K562 (cell line): ENCODE results near the gene SLC25A17. TPM values are rescaled to one million over a fixed set of nuclear protein-coding genes. Genes with fewer than 3 reads are reported as not detected.

Experiments used
- ATAC-seq: fragments of 200-7000 bp; cut with Tn5 transposase; 3 replicates; pipeline ENCODE4 v1.9.1; 2020; ENCODE audit warnings: moderate library complexity
- BruUV-seq: library from RNA; stranded (reverse); fragments of 400-500 nt; replicated peaks from 2 replicates; lab custom pipeline; 2021; lab: Mats Ljungman, UMichigan
- CTCF ChIA-PET: fragments of 300-600 bp; formaldehyde crosslinking; extraction: SDS; loops from one replicate; lab custom pipeline; 2021; ENCODE audit warnings: low intra/inter-chr PET ratio; lab: Yijun Ruan, JAX
- POLR2A ChIA-PET: fragments of 300-600, 350-650 bp; sonication (Branson Sonifier 250); formaldehyde crosslinking; extraction: SDS; loops from one replicate; lab custom pipeline; 2021; ENCODE audit warnings: antibody characterized with exemption, inconsistent platforms; lab: Yijun Ruan, JAX
- DNase-seq, 4 experiments: peaks; one replicate each; pipeline versions ENCODE4 v3.0.0 to v3.0.0-alpha.2; 2011 to 2018; ENCODE audit warnings: low spot score in 3 of 4, mixed read lengths in 3 of 4; ENCODE audit errors: extremely low read depth in 1 of 4
- FAIRE-seq: peaks from 2 replicates; lab custom pipeline; 2011; peaks lifted over from hg19 to GRCh38; lab: Jason Lieb, UNC
- H2AFZ ChIP-seq: 2 replicates; pipeline ENCODE4 v1.6.0; 2011; ENCODE audit warnings: low read depth, low read length, control low read depth, inconsistent platforms
- H3K27ac ChIP-seq: fragments of 200-600 bp; 3 replicates; pipeline ENCODE4 v1.8.0; 2011; ENCODE audit warnings: low read depth, mild to moderate bottlenecking, control low read depth, inconsistent platforms, low read length, moderate library complexity, mixed read lengths; ENCODE audit errors: extremely low read depth
- H3K27me3 ChIP-seq, 2 experiments: fragments of 300-600 bp in 1 of 2; 2 replicates in 1 of 2; 3 replicates in 1 of 2; pipeline versions ENCODE4 v1.6.0 to v1.8.0; 2011; ENCODE audit warnings: inconsistent platforms in 2 of 2, low read length in 2 of 2, mild to moderate bottlenecking in 1 of 2, mixed read lengths in 1 of 2, moderate library complexity in 1 of 2; ENCODE audit not compliant: control insufficient read depth in 2 of 2, insufficient read depth in 2 of 2
- H3K36me3 ChIP-seq: fragments of 300-600 bp; 3 replicates; pipeline ENCODE4 v1.8.0; 2011; ENCODE audit warnings: mild to moderate bottlenecking, low read length, inconsistent platforms; ENCODE audit not compliant: control insufficient read depth, insufficient read depth
- H3K4me1 ChIP-seq, 2 experiments: fragments of 200-600 bp in 1 of 2; replicated peaks in 1 of 2; 2 replicates in 1 of 2; 3 replicates in 1 of 2; pipeline versions ENCODE4 v1.5.1 to v1.8.0; 2011; ENCODE audit warnings: inconsistent platforms in 2 of 2, low read length in 2 of 2, mild to moderate bottlenecking in 1 of 2, mixed read lengths in 1 of 2, moderate library complexity in 1 of 2; ENCODE audit not compliant: control insufficient read depth in 2 of 2, insufficient read depth in 2 of 2
- H3K4me2 ChIP-seq: 2 replicates; pipeline ENCODE4 v1.6.1; 2011; ENCODE audit warnings: low read length, control low read depth, inconsistent platforms, mixed read lengths; ENCODE audit not compliant: insufficient read depth
- H3K4me3 ChIP-seq: fragments of 200-600 bp; sonication (generic), shearing (Covaris generic); 2 replicates; pipeline ENCODE4 v1.5.1; 2016; ENCODE audit warnings: control low read depth, inconsistent platforms
- H3K79me2 ChIP-seq: fragments of 200-600 bp; 3 replicates; pipeline ENCODE4 v1.8.0; 2011; ENCODE audit warnings: low read length, inconsistent platforms; ENCODE audit not compliant: control insufficient read depth, insufficient read depth
- H3K9ac ChIP-seq, 2 experiments: 2 replicates each; pipeline versions ENCODE4 v1.6.0 to v1.6.1; 2011; ENCODE audit warnings: low read depth in 2 of 2, low read length in 2 of 2, control low read depth in 1 of 2, inconsistent platforms in 1 of 2, mild to moderate bottlenecking in 1 of 2, mixed read lengths in 1 of 2; ENCODE audit not compliant: insufficient read depth in 1 of 2
- H3K9me1 ChIP-seq: one replicate; pipeline ENCODE4 v1.6.0; 2011; ENCODE audit warnings: inconsistent platforms, mild to moderate bottlenecking, low read length, moderate library complexity; ENCODE audit not compliant: control insufficient read depth, insufficient read depth
- H3K9me3 ChIP-seq: replicated peaks from 2 replicates; pipeline ENCODE4 v1.5.1; 2011; ENCODE audit warnings: low read depth, low read length, inconsistent platforms; ENCODE audit not compliant: control insufficient read depth, insufficient read depth
- H4K20me1 ChIP-seq: replicated peaks from 2 replicates; pipeline ENCODE4 v1.6.1; 2011; ENCODE audit warnings: low read length, inconsistent platforms, mixed read lengths; ENCODE audit not compliant: control insufficient read depth, insufficient read depth
- ARID3B ChIP-seq: fragments of 250-450 bp; sonication (Bioruptor Pico); IDR thresholded peaks from 2 replicates; pipeline ENCODE4 v1.4.0; 2020; ENCODE audit warnings: borderline replicate concordance
- ELF4 ChIP-seq: fragments of 450-650 bp; formaldehyde crosslinking; IDR thresholded peaks from 2 replicates; pipeline ENCODE4 v1.4.0; 2022; ENCODE audit warnings: missing genetic modification characterization
- FOXJ2 ChIP-seq: fragments of 200-800 bp; sonication (Bioruptor generic); IDR thresholded peaks from 2 replicates; pipeline ENCODE4 v1.6.1; 2016; ENCODE audit warnings: missing genetic modification characterization, missing compliant biosample characterization
- HNRNPUL1 ChIP-seq: fragments of 200-400 bp; formaldehyde crosslinking; IDR thresholded peaks from 2 replicates; pipeline ENCODE4 v1.6.1; 2017; ENCODE audit warnings: low read length
- HOXB6 ChIP-seq: fragments of 250-450 bp; sonication (Bioruptor Pico); IDR thresholded peaks from 2 replicates; pipeline ENCODE4 v1.5.1; 2022; ENCODE audit warnings: mild to moderate bottlenecking, borderline replicate concordance
- MITF ChIP-seq: IDR thresholded peaks from 2 replicates; pipeline ENCODE4 v1.6.1; 2014; ENCODE audit warnings: antibody characterized with exemption
- USF1 ChIP-seq: sonication (generic); formaldehyde crosslinking; IDR thresholded peaks from 2 replicates; pipeline ENCODE4 v1.9.0; 2022; ENCODE audit warnings: mild to moderate bottlenecking, missing genetic modification reagents
- ZEB2 ChIP-seq: fragments of 450-650 bp; IDR thresholded peaks from 2 replicates; pipeline ENCODE4 v1.6.1; 2016
- ZNF644 ChIP-seq: fragments of 200-800 bp; sonication (Bioruptor generic); IDR thresholded peaks from 2 replicates; pipeline ENCODE4 v1.6.1; 2016; ENCODE audit warnings: low read depth, missing genetic modification characterization, missing compliant biosample characterization
- WGBS: fragments of 100-300 bp; shearing (Covaris generic); methylation state at CpG from one replicate; pipeline ENCODE4 v1.1.6; 2016; ENCODE audit warnings: low coverage, mixed read lengths; ENCODE audit not compliant: insufficient coverage; ENCODE audit errors: missing lambda C conversion rate; 5-methylcytosine and 5-hydroxymethylcytosine counted together
- in situ Hi-C: fragments of 300-500 bp; cut with MboI; formaldehyde crosslinking; loops from 4 replicates; pipeline ENCODE4 v1.15.0; 2018; ENCODE audit warnings: inconsistent platforms, mixed read lengths
- intact Hi-C: fragments of 100-400 bp; cut with micrococcal nuclease; formaldehyde crosslinking; loops from 2 replicates; pipeline ENCODE4 v1.14.2; 2022
- polyA plus RNA-seq, 8 experiments: library from polyadenylated mRNA; depleted of rRNA in 4 of 8; stranded (reverse) in 5 of 8; unstranded in 3 of 8; fragments of >200 nt; fragmentation: Nextera tagmentation in 2 of 8; fragmentation: Illumina TruSeq in 1 of 8; extraction: Ambion mirVana in 2 of 8; extraction: Trizol in 1 of 8; gene quantifications; 2 replicates each; pipeline versions ENCODE4 v1.2.1 to v1.2.3, GENCODE V29; 2011 to 2014; ENCODE audit warnings: inconsistent platforms in 1 of 8, missing spikeins in 1 of 8
- total RNA-seq, 7 experiments: library from RNA; depleted of rRNA in 6 of 7; stranded (reverse); fragments of >200 nt in 6 of 7; fragmentation: Illumina TruSeq in 2 of 7; extraction: Trizol in 2 of 7; gene quantifications; 2 replicates each; pipeline versions ENCODE4 v1.2.1 to v1.2.3, GENCODE V29; 2011 to 2021; ENCODE audit warnings: low replicate concordance in 1 of 7

SLC25A17 gene
- total and polyA plus RNA-seq, 9 of the 15 experiments (the other 6 are each of a cell fraction or from before 2014, with no cell fraction given): 32.6 to 136 (median 56.2) TPM

GRCh38 chr22:40757071-40757470 lies 62.1 kb downstream of the SLC25A17 start:
- Histone ChIP-seq H3K79me2 (no peaks in the 10 kb centered on the region), H3K27ac (no peak overlapping the region), H3K9ac (no peak overlapping the region), H3K4me3 (no peak overlapping the region), H3K36me3 (no peaks in the 10 kb centered on the region), H3K4me2 (no peak overlapping the region), H3K9me3 (no peaks in the 10 kb centered on the region), H4K20me1 (no peaks in the 10 kb centered on the region), H3K9me1 (no peaks in the 10 kb centered on the region), H3K27me3 (peaks cover 3 to 13% of the 10 kb centered on the region in 2 experiments; a peak in 3 of 5 replicates), H2AFZ (no peak overlapping the region), H3K4me1 (peaks cover 0 to 3% of the 10 kb centered on the region in 2 experiments; a peak in 1 of 5 replicates)
- ChIA-PET POLR2A (interaction anchor here (0.7 to 1.1 kb wide), 2 partner anchors 12 to 34 kb away, joined by 3 to 4 read pairs; no protein-coding TSS in a partner anchor), CTCF (no interaction called here)
- no peak for FAIRE-seq
- intact Hi-C loops: no loop called here
- no peak for ATAC-seq
- no peak for DNase-seq
- 60% methylated on average over 3 of the region's 3 CpGs for WGBS
- TF ChIP-seq ARID3B (no peak), USF1 (CRISPR knock-in tag) (no peak), MITF (no peak), HOXB6 (CRISPR knock-in tag) (no peak), ZEB2 (no peak), FOXJ2 (tag) (no peak), ELF4 (CRISPR knock-in tag) (no peak), ZNF644 (tag) (no peak), HNRNPUL1 (no peak)
- BruUV-seq: no TSS peak
- in situ Hi-C loops: loop anchor here (10.0 kb wide), 1 partner anchor 72 kb away; no protein-coding TSS in a partner anchor
